Fibroblast of peridontal ligament (primary cell): ENCODE data around the gene GRIK2.
"Not testable (repeated sequence)": the region's sequence is repeated elsewhere in the genome, so short reads cannot be mapped to it uniquely, and the experiment has no call there.

Source experiments
- DNase-seq: peaks from one replicate; pipeline ENCODE4 v3.0.0-alpha.2; 2010; ENCODE audit errors: extremely low read depth

GRIK2 gene

DNA sequence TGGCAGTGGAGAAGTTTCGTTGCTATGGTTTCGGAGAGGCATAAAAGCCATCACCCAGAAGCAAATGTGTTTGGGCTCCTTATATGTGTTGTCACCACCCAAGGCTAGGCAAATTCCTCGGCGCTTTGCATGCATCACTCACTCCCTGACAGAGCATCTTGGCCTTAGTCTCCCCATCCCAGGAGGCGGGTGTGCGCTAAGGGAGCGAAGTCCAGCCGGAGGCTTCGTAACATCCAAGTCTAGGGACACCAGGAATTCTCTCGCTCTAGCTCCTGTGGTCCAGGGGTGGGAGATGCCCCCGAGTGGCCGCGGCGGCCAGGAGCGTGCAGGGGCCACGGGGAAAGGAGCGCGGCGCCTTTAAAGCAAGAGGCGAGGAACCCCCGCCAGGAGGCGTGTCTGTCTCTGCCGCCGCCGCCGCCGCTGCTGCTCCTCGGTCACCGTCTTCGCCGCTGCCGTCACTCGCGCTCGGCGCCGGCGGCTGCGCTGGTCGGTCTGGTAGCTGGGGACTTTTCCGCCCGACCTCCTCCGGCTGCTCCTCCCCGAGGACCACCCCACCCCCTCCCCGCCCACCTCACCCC lies at the start of gene GRIK2:
TSS of gene GRIK2 (plus strand) at position 458 of the 578 bp plus-strand sequence.
- DNase-seq: no peak

DNA sequence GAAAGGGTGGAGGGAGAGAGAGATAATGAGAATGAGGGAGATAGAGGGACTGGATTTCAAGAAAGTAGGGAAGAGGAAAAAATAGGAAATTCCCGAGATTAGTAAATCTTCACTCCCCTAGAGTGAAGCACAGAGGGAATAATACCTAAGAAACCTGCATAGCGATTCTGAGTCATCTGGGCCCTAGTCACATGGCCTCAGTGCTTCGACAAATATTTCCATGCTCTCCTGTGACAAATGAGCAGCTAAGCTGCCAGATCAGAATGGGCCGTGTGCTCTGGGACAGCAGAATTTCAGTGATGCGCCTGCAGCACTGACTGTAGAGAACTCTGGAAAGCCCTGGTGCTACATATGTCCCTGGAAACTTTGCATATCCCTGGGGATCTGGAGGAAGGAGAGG lies 48.6 kb upstream of the GRIK2 start:
- DNase-seq: no peak

DNA sequence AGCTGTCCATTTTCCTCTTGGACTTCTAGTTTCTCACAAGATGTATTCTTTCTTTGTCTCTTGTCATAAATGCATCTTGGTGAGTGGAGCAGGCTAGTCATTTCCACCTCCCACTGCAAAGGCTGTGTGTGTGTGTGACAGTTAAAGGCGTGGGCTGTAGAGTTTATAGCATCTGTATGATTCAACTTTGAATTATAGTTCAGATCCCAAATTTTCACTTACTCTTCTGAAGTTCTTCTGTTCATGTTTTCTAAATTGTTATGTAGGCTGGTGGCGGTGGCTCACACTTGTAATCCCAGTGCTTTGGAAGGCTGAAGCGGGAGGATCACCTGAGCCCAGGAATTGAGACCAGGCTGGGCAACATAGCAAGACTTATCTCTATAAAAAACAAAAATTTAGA lies 44.7 kb upstream of the GRIK2 start:
- no peak for DNase-seq

DNA sequence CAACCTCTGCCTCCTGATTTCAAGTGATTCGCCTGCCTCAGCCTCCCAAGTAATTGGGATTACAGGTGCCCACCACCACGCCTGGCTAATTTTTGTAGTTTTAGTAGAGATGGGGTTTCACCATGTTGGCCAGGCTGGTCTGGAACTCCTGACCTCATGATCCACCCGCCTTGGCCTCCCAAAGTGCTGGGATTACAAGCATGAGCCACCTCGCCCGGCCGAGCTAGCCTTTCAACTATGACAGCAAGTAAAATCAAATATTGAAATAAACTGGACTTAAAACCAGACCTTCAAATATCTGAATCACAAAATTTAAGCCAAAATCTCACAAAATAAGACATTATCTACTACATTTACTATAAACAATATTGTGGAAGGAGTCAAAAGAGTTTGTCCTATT lies 42.9 kb upstream of the GRIK2 start:
- DNase-seq: not testable (repeated sequence)

DNA sequence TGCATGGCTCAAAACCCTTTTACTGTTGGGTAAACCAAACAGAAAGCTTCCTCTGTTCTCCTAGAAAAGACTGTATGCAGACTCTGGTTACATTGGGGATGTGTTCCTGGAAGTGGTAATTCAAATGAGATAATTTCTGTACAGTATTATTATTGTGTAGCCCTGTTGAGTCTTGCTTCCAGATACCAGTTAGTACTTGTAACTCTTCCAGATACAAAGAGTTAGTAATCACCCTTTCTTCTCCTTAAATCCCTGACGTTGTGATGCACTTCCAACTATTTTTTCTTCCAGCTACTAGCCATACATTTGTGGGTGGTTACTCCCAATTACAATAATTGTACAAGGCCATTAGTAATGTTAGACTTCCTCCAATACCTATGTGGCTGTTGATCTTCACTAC lies 42.3 kb upstream of the GRIK2 start:
- DNase-seq: no peak

DNA sequence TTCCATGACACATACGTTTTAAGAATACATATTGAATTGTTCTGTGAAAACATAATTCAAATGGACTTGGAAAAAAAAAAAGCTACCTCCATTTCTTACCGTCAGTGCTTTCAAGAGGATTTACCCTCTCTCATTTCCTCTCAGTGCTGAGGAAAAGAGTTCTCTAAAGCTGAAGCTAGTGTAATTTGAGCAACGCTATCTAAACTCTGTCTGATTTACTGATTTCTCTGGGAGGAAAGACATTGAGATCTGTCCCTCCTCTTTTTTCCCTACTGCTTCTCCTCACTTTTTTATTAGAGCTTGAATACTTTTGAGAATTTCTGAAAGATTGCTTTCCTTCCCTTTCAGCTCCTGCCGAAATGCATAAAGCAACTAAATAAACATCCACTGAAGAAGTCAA lies 41.2 kb upstream of the GRIK2 start:
- no peak for DNase-seq

DNA sequence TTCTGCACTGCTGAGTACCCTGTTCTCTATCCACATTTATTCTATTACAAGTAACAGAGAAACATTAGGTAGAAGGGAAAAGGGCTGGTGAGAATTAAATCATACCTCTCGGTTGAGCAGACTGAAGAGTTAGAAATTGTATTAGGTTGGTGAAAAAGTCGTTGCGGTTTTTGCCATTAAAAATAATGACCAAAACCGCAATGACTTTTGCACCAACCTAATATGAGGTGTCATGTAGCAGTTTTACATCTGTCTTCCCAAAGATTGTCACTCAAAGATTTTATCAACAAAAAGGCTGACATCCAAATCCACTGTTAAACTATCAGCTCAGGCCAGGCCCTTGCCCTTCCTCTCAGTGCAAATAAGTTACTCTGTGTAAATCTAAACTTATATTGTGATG lies 28.3 kb upstream of the GRIK2 start:
- no peak for DNase-seq

DNA sequence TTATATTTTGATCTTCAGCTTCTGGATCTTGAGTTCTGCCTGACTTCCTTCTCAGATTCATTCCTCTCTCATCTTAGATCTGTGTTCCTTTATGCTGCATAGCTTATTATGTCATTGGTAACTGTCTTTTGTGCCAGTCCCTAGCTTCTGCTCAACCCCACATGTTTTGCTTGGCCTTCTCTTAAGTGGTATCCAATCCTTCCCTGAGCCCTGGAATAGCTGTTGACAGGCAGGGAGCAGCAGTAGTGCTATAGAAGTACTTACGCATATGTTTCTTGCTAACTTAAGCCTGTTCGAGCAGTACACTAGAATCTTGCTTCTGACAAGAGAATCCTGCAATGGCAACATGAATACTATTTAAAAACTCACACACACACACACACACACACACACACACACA lies 13.6 kb upstream of the GRIK2 start:
- DNase-seq: no peak

DNA sequence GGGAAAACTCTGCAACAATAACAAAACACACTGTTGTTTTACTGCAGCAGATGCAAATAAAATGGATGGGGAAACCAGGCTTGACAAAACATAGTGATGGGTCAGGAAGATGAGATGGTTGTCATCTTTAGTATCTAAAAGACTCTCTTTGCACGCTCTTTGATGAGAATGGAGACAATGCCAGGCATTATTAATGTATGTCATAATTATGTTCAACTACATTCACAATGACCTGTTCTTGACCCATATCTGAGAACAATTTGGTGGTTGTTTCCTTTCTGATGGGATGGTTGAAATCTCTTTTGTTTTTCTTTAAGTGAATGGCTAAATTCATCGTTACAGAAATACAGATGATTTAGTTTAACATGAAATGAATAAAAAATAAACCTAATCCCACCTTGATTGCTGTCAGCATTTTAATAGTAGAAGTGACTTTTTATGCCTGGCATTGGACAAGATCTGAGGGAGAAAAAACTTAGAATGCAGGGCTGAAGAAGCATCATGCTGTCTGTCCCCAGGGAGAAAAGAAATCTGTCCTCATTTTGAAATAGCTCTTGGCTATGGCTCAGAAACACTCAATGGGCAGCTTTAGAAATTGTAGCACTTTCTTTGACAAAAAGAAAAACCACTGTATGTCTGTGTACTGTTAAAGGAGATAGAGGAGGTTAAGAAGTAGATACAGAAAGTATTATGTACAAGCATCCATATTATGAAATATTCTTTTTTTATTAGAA lies 12.4 kb upstream of the GRIK2 start:
- no peak for DNase-seq

DNA sequence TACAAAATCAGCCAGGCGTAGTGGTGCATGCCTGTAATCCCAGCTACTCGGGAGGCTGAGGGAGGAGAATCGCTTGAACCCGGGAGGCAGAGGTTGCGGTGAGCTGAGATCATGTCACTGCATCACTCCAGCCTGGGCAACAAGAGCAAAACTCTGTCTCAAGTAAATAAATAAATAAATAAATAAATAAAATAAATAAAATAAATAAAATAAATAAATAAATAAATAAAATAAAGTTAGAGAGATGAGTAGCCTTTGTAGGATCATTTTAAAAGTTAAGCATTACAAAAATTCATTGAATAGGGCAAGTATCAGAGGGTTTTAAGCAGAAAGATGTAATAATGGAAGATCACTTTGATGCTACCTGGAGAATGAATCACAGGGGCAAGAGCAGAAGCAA lies 9.8 kb upstream of the GRIK2 start:
- DNase-seq: not testable (repeated sequence)

DNA sequence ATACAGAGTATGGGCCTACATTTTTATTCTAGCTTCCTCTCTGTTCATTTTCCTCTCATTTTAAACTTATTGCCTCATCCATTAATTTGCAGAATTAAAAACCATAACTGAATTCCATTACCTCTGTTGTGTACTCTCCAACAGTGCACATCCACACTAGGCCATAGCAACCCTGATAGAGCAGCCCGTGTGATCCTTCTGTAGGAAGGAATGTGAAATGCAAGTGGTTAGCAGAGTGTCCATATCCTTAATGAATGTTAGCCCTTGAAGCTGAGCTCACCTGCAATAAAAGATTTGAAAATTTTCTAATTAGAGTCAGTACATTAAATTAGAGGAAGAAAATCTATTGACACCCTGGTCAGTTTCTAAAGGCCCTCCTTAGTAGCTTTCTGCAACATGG lies 6.5 kb upstream of the GRIK2 start:
- no peak for DNase-seq

DNA sequence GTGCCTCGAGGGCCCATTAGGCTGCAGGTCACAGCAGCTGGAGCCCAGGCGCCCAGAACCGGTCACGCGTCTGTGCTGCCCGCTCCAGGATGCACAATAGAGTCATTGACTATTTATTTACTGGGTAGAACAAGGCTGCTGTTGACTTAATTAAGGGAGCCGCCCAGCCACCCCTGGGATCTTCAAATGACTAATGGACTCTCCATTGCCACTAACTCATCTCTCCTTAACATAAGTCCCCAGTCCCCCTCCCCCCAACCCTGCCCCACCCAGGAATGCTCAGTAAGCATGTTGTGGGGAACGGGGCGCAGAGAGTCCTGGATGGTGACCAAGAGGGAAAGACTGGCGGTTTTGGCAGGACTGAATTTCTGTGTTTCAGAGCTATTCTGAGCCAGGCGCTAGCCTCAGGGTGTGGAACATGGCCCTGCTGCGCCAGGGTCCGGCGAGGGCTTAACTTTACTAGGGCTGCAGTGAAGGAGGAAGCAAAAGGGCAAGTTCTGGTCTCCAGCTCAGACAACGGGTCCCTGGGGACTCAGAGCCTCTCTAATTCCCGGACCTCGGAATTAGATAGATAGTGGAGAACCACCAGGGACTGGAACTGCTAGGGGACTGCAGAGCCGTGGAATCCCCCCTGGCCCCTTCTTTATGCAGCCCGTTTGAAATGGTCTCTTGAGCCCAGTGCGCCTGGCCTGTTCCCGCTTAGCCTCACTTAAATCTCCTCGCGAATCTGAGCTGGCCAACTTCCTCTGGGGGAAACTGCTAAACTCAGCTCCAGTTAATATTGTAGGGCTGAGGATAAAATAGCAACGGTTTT lies 1.5 kb upstream of the GRIK2 start:
- DNase-seq: no peak

DNA sequence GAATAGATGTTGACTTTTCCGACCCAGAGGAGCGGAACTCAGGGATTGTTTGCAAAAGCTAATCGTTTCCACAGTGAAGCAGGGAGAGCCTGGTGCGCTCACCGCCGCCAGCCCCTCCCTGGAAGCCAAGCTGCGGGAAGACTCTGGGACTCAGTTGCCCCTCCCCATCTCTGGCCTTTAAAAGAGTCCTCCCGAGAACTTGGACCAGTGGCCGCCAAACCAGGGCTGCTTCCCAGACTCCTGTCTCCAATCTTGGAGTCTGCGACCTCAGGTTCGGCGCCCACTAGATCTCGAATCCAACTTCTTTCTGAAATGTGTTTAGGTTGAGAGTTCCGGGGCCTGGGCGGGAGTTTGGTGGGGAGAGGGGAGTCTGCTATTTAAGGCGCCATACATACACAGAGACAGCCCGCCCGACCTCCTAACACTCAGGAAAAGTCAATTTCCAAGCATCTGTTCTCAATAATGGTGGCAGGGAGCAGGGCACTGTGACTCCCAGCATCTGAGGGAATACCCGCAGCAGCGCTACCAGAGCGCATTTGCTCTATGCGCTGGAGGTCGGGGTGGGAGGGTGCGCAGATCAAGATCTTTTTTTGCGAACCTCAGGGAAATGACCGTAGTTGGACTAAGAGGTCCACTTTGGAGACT lies 800 bp upstream of the GRIK2 start:
- no peak for DNase-seq

DNA sequence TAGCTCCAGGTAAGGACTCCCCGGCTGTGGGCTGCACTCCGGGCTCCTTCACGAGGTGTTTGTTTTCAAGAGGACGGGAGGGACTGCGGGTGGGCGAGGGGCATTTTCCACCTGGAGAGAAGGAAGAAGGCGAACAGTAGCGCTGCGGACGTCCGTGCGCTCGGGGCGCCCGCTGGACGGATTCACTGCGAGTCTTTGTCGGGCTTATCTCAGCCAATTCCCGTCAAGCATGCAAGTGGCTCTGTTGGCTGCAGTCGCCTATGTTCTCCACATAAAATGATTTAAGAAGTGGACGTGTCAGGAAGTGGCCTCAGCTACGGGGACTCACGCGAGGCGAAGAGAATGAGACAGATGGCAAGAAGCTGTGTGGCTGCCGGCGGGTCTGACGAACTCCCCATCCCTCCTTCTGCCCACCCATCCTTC lies 332 bp downstream of the GRIK2 start:
- DNase-seq: no peak

DNA sequence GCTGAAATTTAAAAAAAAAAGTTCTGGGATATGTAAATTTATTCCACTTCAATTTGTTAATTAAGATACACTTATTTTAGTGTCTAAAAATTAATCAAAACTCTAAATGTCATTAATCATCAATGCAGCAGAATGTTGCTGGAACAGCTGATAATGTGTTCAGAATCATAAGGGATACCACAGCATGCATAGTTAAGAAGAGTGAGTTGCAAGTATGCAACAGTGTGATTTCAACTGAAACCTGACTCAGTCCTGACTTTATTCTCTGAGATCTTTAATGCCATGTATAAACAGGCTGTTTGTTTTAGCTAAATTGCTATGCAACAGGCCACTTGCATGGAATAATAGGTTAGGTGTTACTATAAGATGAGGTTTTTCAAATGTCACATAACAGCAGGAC lies 1.4 kb downstream of the GRIK2 start:
- DNase-seq: no peak

DNA sequence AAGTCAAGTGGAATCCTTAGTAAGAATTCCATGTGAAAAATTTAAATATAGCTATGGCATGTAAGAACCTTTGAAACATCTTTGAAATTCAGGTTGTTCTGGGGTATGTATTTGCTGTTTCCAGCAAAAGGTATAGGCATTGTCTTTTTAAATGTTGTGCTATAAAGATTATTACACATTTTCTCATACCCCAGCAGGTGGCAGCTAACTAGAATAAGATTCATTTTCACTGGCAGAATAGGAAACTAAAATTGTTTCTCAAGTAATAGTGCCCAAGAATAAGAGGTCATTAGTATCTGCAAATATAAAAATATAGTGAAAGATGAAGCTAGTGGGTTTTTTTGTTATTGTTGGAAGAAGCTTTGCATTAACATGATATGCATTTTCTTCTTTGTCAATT lies 1.8 kb downstream of the GRIK2 start:
- DNase-seq: peak; percentile 19

DNA sequence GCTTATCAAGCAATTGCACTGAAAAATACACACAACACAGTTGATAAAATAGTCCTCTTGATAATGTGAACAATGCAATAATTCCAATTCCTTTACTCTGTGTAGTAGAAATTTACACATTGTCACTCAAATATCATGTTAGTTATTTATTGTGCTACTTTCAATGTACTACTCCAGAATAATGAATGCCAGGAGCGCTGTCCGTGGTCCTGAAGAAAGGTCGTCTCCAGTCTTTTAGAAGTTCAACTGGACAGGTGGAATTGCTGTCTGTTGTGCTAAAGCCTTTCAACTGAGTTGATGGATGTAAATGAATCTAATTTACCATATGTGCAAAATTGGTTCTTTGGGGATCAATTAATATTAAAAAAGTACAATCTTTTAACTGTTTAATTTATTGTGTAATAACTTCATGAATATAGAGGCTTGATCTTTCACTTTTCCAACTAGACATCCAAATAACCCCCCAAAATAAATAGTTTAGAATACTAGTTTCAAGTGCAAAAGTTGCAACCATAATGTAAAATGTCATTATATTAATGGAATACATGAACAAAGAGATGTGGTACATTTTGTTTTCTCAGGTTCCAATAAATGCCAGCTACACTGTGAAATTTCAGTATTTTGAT lies 3.2 kb downstream of the GRIK2 start:
- DNase-seq: peak; percentile 54

DNA sequence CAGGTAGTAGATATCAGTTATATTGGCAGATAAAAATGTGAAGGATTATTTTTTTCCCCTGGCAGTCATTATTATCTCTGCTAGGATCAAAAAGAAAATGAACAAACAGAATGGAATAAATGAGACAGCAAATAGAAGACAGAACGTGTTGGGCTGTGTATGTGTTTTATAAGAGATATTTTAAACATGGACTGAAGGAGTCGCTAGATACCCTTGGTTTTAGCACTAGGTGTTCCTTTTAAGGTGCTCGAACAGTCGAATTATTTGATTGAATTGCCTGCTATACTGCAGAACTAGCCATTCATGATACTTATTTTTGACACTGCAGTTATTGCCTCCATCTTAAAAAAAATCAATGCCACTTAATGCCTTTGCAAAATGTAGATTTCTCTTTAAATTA lies 3.7 kb downstream of the GRIK2 start:
- DNase-seq: no peak

DNA sequence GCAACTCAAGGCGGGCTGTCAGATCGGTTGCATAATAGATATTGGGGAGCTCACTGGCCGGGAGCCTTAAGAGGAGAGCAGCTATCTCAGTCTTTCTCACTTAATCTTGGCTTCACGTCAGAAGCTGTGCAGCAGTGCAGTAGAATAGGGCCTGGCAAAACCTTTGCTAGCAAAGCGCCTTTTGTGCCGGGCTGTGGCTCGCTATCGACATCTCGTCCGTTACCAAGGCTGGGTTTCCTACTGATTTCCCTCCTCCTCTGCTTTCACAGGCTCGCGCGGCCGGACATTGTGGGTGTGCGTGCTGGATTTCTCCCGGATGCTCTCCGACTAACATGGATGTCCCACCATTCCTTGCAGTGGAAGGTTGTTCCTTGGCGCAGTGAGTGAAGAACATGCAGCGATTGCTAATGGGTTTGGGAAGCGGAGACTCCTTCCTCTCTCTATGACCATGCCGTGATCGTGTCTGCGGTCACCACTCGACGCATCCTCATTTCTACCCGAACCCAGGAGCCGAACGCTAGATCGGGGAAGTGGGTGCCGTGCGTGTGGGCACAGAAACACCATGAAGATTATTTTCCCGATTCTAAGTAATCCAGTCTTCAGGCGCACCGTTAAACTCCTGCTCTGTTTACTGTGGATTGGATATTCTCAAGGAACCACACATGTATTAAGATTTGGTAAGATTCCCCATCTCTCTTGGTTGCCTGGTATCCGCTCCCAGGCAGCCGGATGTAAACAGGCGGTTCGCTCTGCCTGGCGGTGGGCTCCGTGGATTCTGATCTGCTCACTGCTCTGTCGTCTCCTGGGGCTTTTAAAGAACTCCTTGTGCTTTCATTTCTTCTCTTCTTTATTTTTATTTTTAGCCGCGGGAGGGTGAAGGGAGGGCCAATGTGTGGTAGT lies 5.5 kb downstream of the GRIK2 start:
- no peak for DNase-seq

DNA sequence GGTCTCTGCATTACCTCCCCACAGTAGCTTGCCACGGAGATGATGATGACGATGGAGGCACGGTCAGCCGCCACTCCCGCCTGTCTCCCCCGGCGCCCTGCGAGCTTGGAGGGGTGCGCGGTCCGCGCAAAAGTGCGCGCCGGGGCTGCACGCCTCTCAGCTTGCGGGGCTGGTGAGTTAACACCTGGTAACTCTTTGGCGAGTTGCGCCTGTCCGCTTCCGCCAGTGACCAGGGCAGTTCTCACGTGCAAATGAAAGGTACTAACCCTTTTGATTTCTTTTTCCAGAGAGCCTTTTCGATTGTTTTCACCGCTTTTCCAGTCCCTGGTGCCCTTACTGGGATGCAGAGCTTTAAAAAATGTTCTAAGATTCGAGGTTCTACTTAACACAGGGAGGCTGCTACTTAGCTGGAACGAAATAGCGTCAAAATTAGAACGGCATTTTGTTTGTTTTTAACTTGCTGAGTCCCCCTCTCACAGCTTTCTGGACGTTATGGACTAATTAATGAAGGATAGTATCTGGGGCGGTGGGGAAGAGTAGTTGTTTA lies 6.2 kb downstream of the GRIK2 start:
- DNase-seq: no peak
